ENCODE data around the gene HSPA6.
"Not testable (repeated sequence)": the region's sequence is repeated elsewhere in the genome, so short reads cannot be mapped to it uniquely, and the experiment has no call there.

HSPA6 gene

DNA sequence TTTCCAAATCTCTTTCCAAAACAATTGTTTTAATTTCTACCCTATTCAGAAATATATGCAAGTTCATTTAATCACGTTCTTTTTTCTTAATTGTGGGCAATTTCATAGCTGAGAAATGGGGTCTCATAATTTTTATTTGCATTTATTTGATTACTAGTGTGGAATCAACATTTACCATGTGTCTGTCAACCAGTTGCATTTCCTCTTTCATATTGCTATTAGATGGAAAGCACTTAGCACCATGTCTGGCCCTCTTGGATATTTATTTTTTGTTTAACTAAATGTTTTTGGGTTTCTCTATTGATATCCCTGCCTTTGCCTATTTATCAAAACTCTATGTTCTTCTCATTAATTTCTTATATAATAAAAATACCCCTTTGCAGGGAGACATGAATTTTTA is 39.2 kb downstream of the HSPA6 start:
- not testable (repeated sequence) for DNase-seq

DNA sequence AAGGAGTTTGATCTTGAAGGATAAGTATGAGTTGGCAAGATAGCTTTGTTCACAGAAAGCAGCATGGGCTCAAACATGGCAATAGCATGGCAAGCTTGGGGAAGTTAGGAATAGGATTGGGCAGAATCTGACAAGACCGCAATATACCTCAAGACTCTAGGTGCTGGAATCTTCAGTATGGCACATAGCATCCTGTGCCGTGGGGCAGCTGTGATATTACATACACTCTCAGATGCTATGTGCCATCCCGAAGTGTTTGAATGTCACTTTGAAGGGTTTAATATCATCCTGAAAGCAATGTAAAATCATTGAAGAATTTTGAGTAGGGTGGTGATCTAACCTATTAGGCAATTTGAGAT is 42.2 kb downstream of the HSPA6 start:
- not testable (repeated sequence) for DNase-seq

DNA sequence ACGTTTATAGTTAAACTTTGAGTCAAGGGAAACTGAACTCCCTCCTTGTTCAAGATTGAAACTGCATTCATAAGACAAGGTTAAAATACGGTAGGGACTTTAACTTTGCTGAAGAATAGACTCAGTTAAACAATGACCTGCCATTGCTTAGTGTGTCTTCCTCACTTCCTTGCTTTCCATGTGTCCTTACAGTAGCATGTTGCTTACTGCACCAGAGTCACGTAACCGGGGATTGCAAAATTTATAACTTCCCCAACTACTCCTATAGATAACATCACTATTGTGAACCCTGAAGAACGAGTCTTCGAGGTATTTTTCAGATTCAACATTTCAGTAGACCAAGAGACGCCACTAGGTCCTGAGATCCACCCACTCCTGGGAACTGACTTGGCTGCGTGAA is 47.4 kb downstream of the HSPA6 start:
- DNase-seq, result not testable (repeated sequence)

Measured in activated CD4-positive, alpha-beta T cell treated with anti-CD3 and anti-CD28 coated beads, Interleukin-2, amount 50 U/mL, for 4 hours (primary cell).